ENCODE data around the gene DCN. TPM values are rescaled to one million over a fixed set of nuclear protein-coding genes. Genes with fewer than 3 reads are reported as not detected.

The DCN gene
- total RNA-seq, 1 donor from 2014 or later, result 0.57 TPM

GRCh38 chr12:91205811-91206210 lies 23.2 kb upstream of the DCN start:
- TF ChIP-seq EZH2 (IDR thresholded peaks at IDR 0.05; ENCODE audit: insufficient read depth, low read length), result no peak
- TF ChIP-seq CTCF (IDR thresholded peaks at IDR 0.05; ENCODE audit: insufficient read depth, low read depth, low read length), result no peak
- Histone ChIP-seq H2AFZ (ENCODE audit: low read depth, low read length) (peak overlapping the region; percentile 4), H3K9ac (ENCODE audit: low read length) (no peak overlapping the region), H3K4me1 (ENCODE audit: insufficient read depth, low read length) (peaks cover 6% of the 10 kb centered on the region), H3K79me2 (ENCODE audit: insufficient read depth, low read length) (no peaks in the 10 kb centered on the region), H3K9me3 (ENCODE audit: insufficient read depth, low read depth, low read length) (no peaks in the 10 kb centered on the region), H3K27me3 (ENCODE audit: insufficient read depth, low read length) (no peaks in the 10 kb centered on the region), H3K27ac (ENCODE audit: low read depth, low read length) (no peak overlapping the region), H3K36me3 (ENCODE audit: insufficient read depth, low read length) (no peaks in the 10 kb centered on the region), H3K4me3 (ENCODE audit: insufficient read depth, low read depth, low read length) (no peak overlapping the region), H4K20me1 (ENCODE audit: insufficient read depth, low read length) (no peaks in the 10 kb centered on the region), H3K4me2 (ENCODE audit: low read length) (peak overlapping the region; percentile 5)
- Mint-ChIP-seq H3K9me3 (ENCODE audit: unreplicated experiment) (peaks cover 8% of the 10 kb centered on the region), H3K36me3 (ENCODE audit: low read depth, unreplicated experiment) (no peaks in the 10 kb centered on the region), H3K4me1 (ENCODE audit: low read depth, unreplicated experiment) (peaks cover 11% of the 10 kb centered on the region), H3K27ac (ENCODE audit: unreplicated experiment) (peak overlapping the region; percentile 59), H3K27me3 (ENCODE audit: low read depth, unreplicated experiment) (no peaks in the 10 kb centered on the region), H3K4me3 (ENCODE audit: unreplicated experiment) (no peak overlapping the region)
- FAIRE-seq (peak; percentile 39), DNase-seq (ENCODE audit: low read depth) (peak; percentile 21)

- Mint-ChIP-seq H3K27ac (ENCODE audit: unreplicated experiment) (no peak overlapping the region), H3K36me3 (ENCODE audit: low read depth, unreplicated experiment) (no peaks in the 10 kb centered on the region), H3K9me3 (ENCODE audit: unreplicated experiment) (peaks cover 10% of the 10 kb centered on the region), H3K4me3 (ENCODE audit: unreplicated experiment) (no peak overlapping the region), H3K27me3 (ENCODE audit: low read depth, unreplicated experiment) (no peaks in the 10 kb centered on the region), H3K4me1 (ENCODE audit: low read depth, unreplicated experiment) (peaks cover 11% of the 10 kb centered on the region)
- H3K27ac ChIP-seq (ENCODE audit: low read depth, low read length), result no peak overlapping the region
- peaks cover 6% of the 10 kb centered on the region for H3K4me1 ChIP-seq (ENCODE audit: insufficient read depth, low read length)
- no peaks in the 10 kb centered on the region for H3K79me2 ChIP-seq (ENCODE audit: insufficient read depth, low read length)
- H3K9ac ChIP-seq (ENCODE audit: low read length), result no peak overlapping the region
- H2AFZ ChIP-seq (ENCODE audit: low read depth, low read length), result no peak overlapping the region
- FAIRE-seq (no peak), DNase-seq (ENCODE audit: low read depth) (no peak)
- no peak overlapping the region for H3K4me3 ChIP-seq (ENCODE audit: insufficient read depth, low read depth, low read length)
- H3K27me3 ChIP-seq (ENCODE audit: insufficient read depth, low read length), result no peaks in the 10 kb centered on the region
- no peaks in the 10 kb centered on the region for H3K36me3 ChIP-seq (ENCODE audit: insufficient read depth, low read length)
- TF ChIP-seq EZH2 (IDR thresholded peaks at IDR 0.05; ENCODE audit: insufficient read depth, low read length), result no peak
- no peak for TF ChIP-seq CTCF (IDR thresholded peaks at IDR 0.05; ENCODE audit: insufficient read depth, low read depth, low read length)
- H4K20me1 ChIP-seq (ENCODE audit: insufficient read depth, low read length), result no peaks in the 10 kb centered on the region
- H3K9me3 ChIP-seq (ENCODE audit: insufficient read depth, low read depth, low read length), result no peaks in the 10 kb centered on the region
- no peak overlapping the region for H3K4me2 ChIP-seq (ENCODE audit: low read length)
Observed at GRCh38 chr12:91204421-91204820, 21.8 kb upstream of the DCN start.

DNA sequence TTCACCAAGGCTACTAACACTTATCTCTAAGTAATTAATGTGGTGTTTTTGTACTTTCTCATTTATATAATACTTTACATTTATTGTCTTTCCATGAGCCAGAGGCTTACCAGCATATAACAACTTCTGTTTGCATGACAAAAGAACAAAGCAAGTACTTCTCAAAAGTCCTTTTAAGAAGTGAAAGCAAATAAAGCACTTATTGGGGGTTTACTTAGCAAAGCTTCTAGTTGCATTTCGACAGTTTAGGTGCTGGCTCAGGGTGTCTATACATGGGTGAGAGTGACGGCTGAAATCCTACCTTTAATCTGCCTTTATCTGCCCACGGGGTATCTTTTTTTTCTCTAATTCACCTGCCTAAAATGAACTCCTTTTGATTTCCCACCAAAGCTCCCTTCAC lies 21.0 kb upstream of the DCN start:
- H3K27me3 Mint-ChIP-seq (ENCODE audit: low read depth, unreplicated experiment), result no peaks in the 10 kb centered on the region
- TF ChIP-seq CTCF (IDR thresholded peaks at IDR 0.05; ENCODE audit: insufficient read depth, low read depth, low read length), result no peak
- TF ChIP-seq EZH2 (IDR thresholded peaks at IDR 0.05; ENCODE audit: insufficient read depth, low read length), result no peak
- no peak overlapping the region for H3K27ac ChIP-seq (ENCODE audit: low read depth, low read length)
- no peaks in the 10 kb centered on the region for H3K36me3 Mint-ChIP-seq (ENCODE audit: low read depth, unreplicated experiment)
- H3K9me3 ChIP-seq (ENCODE audit: insufficient read depth, low read depth, low read length), result no peaks in the 10 kb centered on the region
- no peak overlapping the region for H3K4me3 ChIP-seq (ENCODE audit: insufficient read depth, low read depth, low read length)
- peaks cover 10% of the 10 kb centered on the region for H3K9me3 Mint-ChIP-seq (ENCODE audit: unreplicated experiment)
- DNase-seq (ENCODE audit: low read depth) (no peak), FAIRE-seq (no peak)
- no peaks in the 10 kb centered on the region for H3K36me3 ChIP-seq (ENCODE audit: insufficient read depth, low read length)
- H4K20me1 ChIP-seq (ENCODE audit: insufficient read depth, low read length), result no peaks in the 10 kb centered on the region
- H3K4me1 ChIP-seq (ENCODE audit: insufficient read depth, low read length), result peaks cover 6% of the 10 kb centered on the region
- no peak overlapping the region for H3K4me3 Mint-ChIP-seq (ENCODE audit: unreplicated experiment)
- H3K79me2 ChIP-seq (ENCODE audit: insufficient read depth, low read length), result no peaks in the 10 kb centered on the region
- no peak overlapping the region for H3K4me2 ChIP-seq (ENCODE audit: low read length)
- no peaks in the 10 kb centered on the region for H3K27me3 ChIP-seq (ENCODE audit: insufficient read depth, low read length)
- H2AFZ ChIP-seq (ENCODE audit: low read depth, low read length), result no peak overlapping the region
- peaks cover 11% of the 10 kb centered on the region for H3K4me1 Mint-ChIP-seq (ENCODE audit: low read depth, unreplicated experiment)
- H3K9ac ChIP-seq (ENCODE audit: low read length), result no peak overlapping the region
- no peak overlapping the region for H3K27ac Mint-ChIP-seq (ENCODE audit: unreplicated experiment)

All from astrocyte (in vitro differentiated cells and primary cell).